Fibroblast of lung (primary cell): Measurements from ENCODE around the gene CIPC. TPM values are rescaled to one million over a fixed set of nuclear protein-coding genes. Genes with fewer than 3 reads are reported as not detected.
A peak's percentile ranks its signal among the peaks of the same experiment; 100 is the strongest.

Source experiments
- DNase-seq, 2 donors: peaks; one replicate each; pipeline versions ENCODE4 v3.0.0 to v3.0.0-alpha.2; 2010; ENCODE audit warnings: low read depth in 2 of 2
- H2AFZ ChIP-seq: 2 replicates; pipeline ENCODE4 v1.5.1; 2012; ENCODE audit warnings: low read length, control low read depth, inconsistent platforms
- H3K27ac ChIP-seq: 2 replicates; pipeline ENCODE4 v1.5.1; 2011; ENCODE audit warnings: low read length, control low read depth; ENCODE audit not compliant: insufficient read depth
- H3K27me3 ChIP-seq: 2 replicates; pipeline ENCODE4 v1.5.1; 2011; ENCODE audit warnings: mild to moderate bottlenecking, low read length; ENCODE audit not compliant: control insufficient read depth, insufficient read depth
- H3K36me3 ChIP-seq: 2 replicates; pipeline ENCODE4 v1.5.1; 2011; ENCODE audit warnings: low read length; ENCODE audit not compliant: control insufficient read depth, insufficient read depth
- H3K4me1 ChIP-seq: 2 replicates; pipeline ENCODE4 v1.5.1; 2011; ENCODE audit warnings: low read length; ENCODE audit not compliant: control insufficient read depth, insufficient read depth; ENCODE audit errors: extremely low read depth
- H3K4me2 ChIP-seq: 2 replicates; pipeline ENCODE4 v1.5.1; 2011; ENCODE audit warnings: low read length, control low read depth; ENCODE audit not compliant: insufficient read depth; ENCODE audit errors: extremely low read depth
- H3K4me3 ChIP-seq, 4 experiments: fragments of 200-600 bp in 1 of 4; sonication (generic) in 1 of 4; replicated peaks in 1 of 4; 2 replicates each; pipeline ENCODE4 v1.5.1; 2011 to 2016; ENCODE audit warnings: low read length in 4 of 4, low read depth in 3 of 4, mild to moderate bottlenecking in 3 of 4, control low read depth in 2 of 4, inconsistent platforms in 1 of 4, mixed read lengths in 1 of 4; ENCODE audit not compliant: insufficient read depth in 1 of 4; ENCODE audit errors: control extremely low read depth in 1 of 4
- H3K79me2 ChIP-seq: 2 replicates; pipeline ENCODE4 v1.5.1; 2012; ENCODE audit warnings: mild to moderate bottlenecking, low read length, inconsistent platforms; ENCODE audit not compliant: control insufficient read depth, insufficient read depth
- H3K9ac ChIP-seq: 2 replicates; pipeline ENCODE4 v1.5.1; 2011; ENCODE audit warnings: mild to moderate bottlenecking, low read length, control low read depth; ENCODE audit not compliant: insufficient read depth
- H3K9me3 ChIP-seq: 2 replicates; pipeline ENCODE4 v1.5.1; 2012; ENCODE audit warnings: low read depth, low read length; ENCODE audit not compliant: control insufficient read depth, insufficient read depth
- H4K20me1 ChIP-seq: 2 replicates; pipeline ENCODE4 v1.5.1; 2011; ENCODE audit warnings: low read length; ENCODE audit not compliant: control insufficient read depth, insufficient read depth; ENCODE audit errors: extremely low read depth
- CTCF ChIP-seq, 2 donors: IDR thresholded peaks in 1 of 2; conservative IDR thresholded peaks in 1 of 2; 1 replicate in 1 of 2; 2 replicates in 1 of 2; pipeline ENCODE4 v1.5.1; 2011 to 2012; ENCODE audit warnings: low read length in 2 of 2, control low read depth in 1 of 2, inconsistent platforms in 1 of 2, low read depth in 1 of 2, mild to moderate bottlenecking in 1 of 2
- EZH2 ChIP-seq: IDR thresholded peaks from 2 replicates; pipeline ENCODE4 v1.5.1; 2012; ENCODE audit warnings: low read length, control low read depth, mild to moderate bottlenecking; ENCODE audit errors: missing control alignments
- polyA minus RNA-seq: library from RNA; depleted of rRNA, polyadenylated mRNA; stranded (reverse); fragments of >200 nt; gene quantifications from 2 replicates; pipeline ENCODE4 v1.2.3, GENCODE V29; 2011; ENCODE audit warnings: low replicate concordance
- polyA plus RNA-seq, 2 donors: library from polyadenylated mRNA; depleted of rRNA in 1 of 2; stranded (reverse) in 1 of 2; unstranded in 1 of 2; fragments of >200 nt; gene quantifications; 2 replicates each; pipeline ENCODE4 v1.2.1, GENCODE V29; 2011 to 2012; ENCODE audit warnings: missing spikeins in 1 of 2
- total RNA-seq: library from RNA; depleted of rRNA; stranded (reverse); fragments of >200 nt; gene quantifications from 2 replicates; pipeline ENCODE4 v1.2.1, GENCODE V29; 2014

The CIPC gene, protein sequence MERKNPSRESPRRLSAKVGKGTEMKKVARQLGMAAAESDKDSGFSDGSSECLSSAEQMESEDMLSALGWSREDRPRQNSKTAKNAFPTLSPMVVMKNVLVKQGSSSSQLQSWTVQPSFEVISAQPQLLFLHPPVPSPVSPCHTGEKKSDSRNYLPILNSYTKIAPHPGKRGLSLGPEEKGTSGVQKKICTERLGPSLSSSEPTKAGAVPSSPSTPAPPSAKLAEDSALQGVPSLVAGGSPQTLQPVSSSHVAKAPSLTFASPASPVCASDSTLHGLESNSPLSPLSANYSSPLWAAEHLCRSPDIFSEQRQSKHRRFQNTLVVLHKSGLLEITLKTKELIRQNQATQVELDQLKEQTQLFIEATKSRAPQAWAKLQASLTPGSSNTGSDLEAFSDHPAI
- 10.8 and 12.1 TPM in 2 replicates for total RNA-seq
- polyA plus RNA-seq: 8.9 and 12.8 TPM in 2 replicates
- polyA plus RNA-seq (2012): 4.8 and 7.4 TPM in 2 replicates
- polyA minus RNA-seq: 9.5 and 11.5 TPM in 2 replicates

- H3K79me2 ChIP-seq: peaks cover 7% of the 10 kb centered on the region
- peaks cover 13% of the 10 kb centered on the region for H3K4me1 ChIP-seq
- H3K9me3 ChIP-seq: no peaks in the 10 kb centered on the region
- no peaks in the 10 kb centered on the region for H4K20me1 ChIP-seq
- peak within 1 kb of the TSS; percentile 96 for H3K27ac ChIP-seq
- TF ChIP-seq EZH2 (no peak), CTCF (conservative IDR thresholded peaks at IDR 0.05 in 1 of 2, IDR thresholded peaks at IDR 0.05 in 1 of 2; ENCODE audit: low read depth in 1 of 2, low read length in 2 of 2) (no peak)
- H3K9ac ChIP-seq: peak within 1 kb of the TSS; percentile 94
- H3K4me3 ChIP-seq: peak within 1 kb of the TSS; percentile 80 to 99 (median 94)
- H3K27me3 ChIP-seq: no peaks in the 10 kb centered on the region
- no peaks in the 10 kb centered on the region for H3K36me3 ChIP-seq
- H2AFZ ChIP-seq: peak within 1 kb of the TSS; percentile 95
- DNase-seq: peak; percentile 98 to 99
- peak within 1 kb of the TSS; percentile 99 for H3K4me2 ChIP-seq
Observed at GRCh38 chr14:77097700-77098528, at the start of gene CIPC. Gene CIPC, plus strand, starts transcription at chr14:77098258. Its CDS starts 7,451 bp downstream, at chr14:77105709.

- Histone ChIP-seq H2AFZ (peak overlapping the region; percentile 11), H3K4me1 (peaks cover 8% of the 10 kb centered on the region), H3K4me2 (no peak overlapping the region), H3K9ac (no peak overlapping the region), H3K36me3 (no peaks in the 10 kb centered on the region), H3K79me2 (no peaks in the 10 kb centered on the region), H4K20me1 (no peaks in the 10 kb centered on the region), H3K9me3 (no peaks in the 10 kb centered on the region), H3K4me3 (no peak overlapping the region), H3K27ac (no peak overlapping the region), H3K27me3 (no peaks in the 10 kb centered on the region)
- no peak for TF ChIP-seq CTCF (conservative IDR thresholded peaks at IDR 0.05 in 1 of 2, IDR thresholded peaks at IDR 0.05 in 1 of 2; ENCODE audit: low read depth in 1 of 2, low read length in 2 of 2)
- no peak for TF ChIP-seq EZH2
- no peak for DNase-seq
Observed at GRCh38 chr14:77051116-77051515, 46.9 kb upstream of the CIPC start.
